NCI-H82 (cell line): ENCODE measurements around the gene TEPSIN.

ENCODE experiments used
- DNase-seq: peaks from one replicate; lab custom pipeline; 2025; lab: John Stamatoyannopoulos, UW

The TEPSIN gene

GRCh38 chr17:81238815-81239713 is at the start of gene TEPSIN, which contains the start of gene NDUFAF8:
Gene TEPSIN, minus strand, starts transcription at chr17:81239055. Its CDS starts 22 bp downstream, at chr17:81239033.
Gene NDUFAF8, plus strand, starts transcription at chr17:81239318. Its CDS starts 46 bp downstream, at chr17:81239364.
- peak; percentile 100 for DNase-seq

- DNase-seq, result no peak
These were observed 49.0 kb upstream of the TEPSIN start for GRCh38 chr17:81287741-81288430.

DNA sequence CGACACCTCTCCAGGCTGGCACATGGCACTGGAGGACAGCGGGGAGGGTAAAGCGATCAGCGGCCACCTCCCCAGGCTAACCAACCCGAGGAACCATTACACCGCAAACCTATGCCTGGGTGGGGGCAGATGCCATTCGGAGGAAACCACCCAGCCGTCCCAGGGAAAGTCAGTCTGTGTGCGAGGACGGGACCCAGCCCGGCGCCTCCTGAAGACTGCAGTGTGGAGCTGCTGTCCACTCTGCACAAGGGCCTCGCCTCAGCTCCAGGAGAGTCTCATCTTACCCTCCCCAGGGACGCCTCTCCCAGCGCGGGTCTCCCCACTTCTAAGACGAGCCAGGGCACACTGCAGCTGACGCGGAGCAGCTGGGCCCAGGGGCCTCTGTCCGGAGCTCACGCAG is 48.3 kb upstream of the TEPSIN start:
- no peak for DNase-seq

GRCh38 chr17:81286491-81287145 is 47.8 kb upstream of the TEPSIN start:
- no peak for DNase-seq

DNA sequence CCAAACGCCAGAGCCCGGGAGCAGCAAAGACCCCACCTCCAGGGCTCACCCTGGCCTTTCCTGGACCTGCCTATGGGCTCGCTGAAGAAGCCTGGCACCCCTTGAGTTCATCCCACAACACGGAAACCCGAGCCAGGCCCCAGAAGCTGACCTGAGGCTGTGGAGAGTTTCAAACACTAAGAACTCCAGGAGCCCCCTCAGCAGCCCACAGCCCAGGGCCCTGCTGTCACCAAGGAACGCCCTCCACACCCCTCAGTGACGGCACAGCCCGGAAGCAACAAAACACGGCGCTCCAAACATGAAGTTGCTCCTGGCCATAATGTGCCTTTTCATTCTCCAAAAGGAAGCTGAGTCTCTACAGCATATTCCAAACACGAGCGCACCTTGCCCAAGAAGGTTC is 47.0 kb upstream of the TEPSIN start:
- DNase-seq, result no peak

GRCh38 chr17:81285179-81285878 is 46.5 kb upstream of the TEPSIN start:
- no peak for DNase-seq

GRCh38 chr17:81282876-81283275 is 44.0 kb upstream of the TEPSIN start:
- no peak for DNase-seq

DNA sequence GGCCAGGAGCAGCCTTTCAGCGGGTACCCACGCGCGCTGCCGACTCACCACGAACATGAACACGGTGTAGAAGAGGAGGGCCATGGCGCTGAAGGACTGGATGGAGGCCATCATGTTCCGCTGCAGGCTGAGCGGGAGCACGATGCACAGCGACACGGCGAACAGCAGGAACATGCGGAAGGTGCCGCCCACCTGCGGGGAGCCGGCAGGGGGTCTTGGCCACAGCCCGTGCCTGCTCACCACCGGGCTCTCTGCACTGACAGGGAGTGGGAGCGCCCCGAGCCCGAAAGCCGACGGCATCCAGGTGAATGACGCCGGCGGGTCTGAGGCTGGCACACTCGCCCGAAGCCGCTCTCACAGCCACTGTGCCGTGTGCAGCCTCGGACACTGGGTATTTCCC is 43.3 kb upstream of the TEPSIN start:
- DNase-seq, result no peak

DNA sequence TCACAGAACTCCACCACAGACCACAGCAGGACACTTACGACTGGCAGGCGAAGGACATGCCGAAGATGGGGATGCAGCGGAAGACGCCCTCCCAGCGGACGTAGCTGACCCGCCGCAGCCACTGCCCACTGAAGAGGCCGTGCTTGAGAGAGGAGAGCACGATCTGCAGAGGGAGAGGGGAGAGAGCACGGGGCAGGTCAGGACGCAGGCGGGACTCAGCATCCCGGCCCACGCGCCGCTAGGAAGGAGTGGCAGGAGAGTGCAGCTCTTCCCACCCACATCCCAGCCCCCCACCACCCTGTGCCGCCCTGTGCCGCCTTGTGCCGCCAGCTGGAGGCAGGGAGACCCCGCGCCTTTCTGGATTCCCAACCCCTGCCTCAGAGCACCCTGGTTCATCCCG is 41.7 kb upstream of the TEPSIN start:
- DNase-seq, result no peak

DNA sequence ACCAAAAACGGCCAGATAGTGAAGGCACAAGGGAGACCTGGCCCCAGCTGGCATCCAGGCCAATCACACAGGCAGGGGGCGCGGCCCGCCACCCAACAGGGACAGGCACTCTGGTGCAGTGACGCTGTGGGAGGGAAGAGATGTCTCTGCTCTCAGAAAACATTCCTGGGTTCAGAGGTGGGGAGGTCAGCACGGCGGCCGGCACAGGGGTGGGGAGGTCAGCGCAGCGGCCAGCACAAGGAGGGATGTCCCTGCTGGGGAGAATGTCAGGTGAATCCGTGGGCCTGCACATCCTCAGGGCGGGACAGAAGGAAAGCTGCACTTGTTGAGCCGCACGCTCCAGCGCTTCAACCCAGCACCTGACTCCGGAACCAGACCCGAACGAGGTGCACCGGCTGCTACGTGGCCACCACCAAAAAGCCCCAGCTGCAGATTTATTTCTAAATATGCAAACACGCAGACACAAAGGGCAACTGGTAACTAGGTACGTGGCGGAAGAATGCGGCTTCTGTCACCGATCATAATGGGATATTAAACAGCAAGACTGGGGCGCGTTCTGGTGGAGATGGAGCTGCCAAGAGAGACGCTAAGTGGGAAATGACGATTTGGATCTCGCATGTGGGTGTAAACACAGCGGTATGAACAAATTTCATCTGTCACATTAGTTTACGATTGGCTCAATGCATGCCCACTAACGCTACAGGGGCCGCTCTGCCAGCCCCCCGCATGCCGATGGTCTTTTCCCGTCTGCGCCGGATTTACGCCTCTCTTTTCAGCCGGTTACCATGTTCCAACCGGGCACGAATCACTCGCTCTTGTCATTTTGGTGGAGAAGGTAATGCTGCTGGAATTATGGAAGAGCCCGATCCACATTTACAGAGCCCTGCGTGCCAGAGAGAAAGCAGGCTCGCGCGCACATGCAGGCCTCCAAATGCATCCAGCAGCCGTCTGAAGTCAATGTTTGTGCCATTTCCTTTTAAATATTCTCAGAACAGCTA is 40.7 kb upstream of the TEPSIN start:
- DNase-seq, result no peak

GRCh38 chr17:81278831-81279230 is 40.0 kb upstream of the TEPSIN start:
- DNase-seq, result no peak

DNA sequence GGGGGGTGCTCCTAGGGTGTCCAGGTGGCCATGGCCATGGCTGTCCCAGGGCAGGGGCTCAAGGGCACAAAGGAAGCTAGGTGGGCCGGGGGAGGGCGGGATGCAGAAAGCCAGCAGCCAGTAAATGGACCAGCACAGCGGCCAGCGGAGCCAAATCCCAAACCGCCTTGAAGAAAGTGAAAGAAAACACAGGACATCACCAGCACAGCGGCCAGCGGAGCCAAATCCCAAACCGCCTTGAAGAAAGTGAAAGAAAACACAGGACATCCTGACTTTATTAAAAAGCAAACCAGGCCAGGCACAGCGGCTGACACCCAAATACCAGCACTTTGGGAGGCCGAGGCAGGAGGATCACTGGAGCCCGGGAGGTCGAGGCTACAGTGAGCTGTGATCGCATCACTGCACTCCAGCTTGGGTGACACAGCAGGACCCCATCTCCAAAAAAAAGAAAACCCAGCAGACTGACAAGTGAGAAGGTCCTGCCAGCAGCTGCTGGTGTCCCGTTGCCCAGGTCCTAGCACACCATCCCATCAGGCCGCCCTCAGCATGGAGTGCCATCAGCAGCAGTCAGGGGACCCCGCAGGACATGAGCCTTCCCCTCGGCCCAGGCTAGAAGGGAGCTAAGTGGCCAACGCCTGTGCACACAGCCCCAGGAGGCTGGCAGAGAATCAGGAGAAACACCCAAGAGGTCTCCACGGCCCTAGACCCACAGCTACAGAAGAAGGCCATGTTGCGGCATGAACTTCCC is 39.3 kb upstream of the TEPSIN start:
- no peak for DNase-seq

DNA sequence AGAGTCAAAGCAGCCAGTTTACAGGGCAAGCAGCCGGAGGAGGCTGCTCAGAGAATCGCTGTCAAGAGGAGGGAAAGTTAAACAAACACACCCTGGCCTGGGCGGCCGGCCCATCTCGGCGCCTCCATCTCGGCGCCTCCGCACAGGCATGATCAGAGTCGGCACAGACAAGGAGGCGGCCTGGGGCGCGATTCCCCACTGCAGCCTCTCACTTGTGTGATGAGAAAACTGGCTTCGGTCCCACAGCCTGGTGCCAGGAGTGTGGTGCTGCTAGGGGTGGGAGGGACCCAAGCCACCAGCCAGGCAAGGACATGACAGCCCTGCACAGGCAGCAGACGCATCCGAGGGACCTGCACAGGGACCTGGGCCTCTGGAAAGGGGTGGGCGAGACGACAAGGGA is 38.6 kb upstream of the TEPSIN start:
- DNase-seq, result no peak

DNA sequence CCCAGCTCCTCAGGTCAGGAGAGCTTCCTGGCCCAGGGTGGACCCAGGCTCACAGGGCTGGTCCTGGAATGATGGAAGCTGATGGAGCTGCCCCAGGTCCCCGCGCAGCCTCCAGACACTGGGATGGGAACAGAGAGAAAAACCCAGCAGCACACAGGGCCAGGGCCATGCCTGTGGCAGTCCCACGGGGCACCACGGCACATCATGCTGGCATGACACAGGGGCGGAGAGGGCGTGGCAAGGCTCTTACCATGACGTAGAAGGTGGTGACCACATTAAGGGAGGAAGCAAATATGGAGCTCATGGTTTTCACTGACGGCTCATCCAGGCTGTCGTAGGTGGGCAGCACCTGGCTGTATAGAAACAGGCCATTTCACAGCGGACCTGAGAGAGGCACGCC is 37.9 kb upstream of the TEPSIN start:
- DNase-seq, result no peak

- no peak for DNase-seq
These were observed 35.6 kb upstream of the TEPSIN start for GRCh38 chr17:81274471-81274855.

DNA sequence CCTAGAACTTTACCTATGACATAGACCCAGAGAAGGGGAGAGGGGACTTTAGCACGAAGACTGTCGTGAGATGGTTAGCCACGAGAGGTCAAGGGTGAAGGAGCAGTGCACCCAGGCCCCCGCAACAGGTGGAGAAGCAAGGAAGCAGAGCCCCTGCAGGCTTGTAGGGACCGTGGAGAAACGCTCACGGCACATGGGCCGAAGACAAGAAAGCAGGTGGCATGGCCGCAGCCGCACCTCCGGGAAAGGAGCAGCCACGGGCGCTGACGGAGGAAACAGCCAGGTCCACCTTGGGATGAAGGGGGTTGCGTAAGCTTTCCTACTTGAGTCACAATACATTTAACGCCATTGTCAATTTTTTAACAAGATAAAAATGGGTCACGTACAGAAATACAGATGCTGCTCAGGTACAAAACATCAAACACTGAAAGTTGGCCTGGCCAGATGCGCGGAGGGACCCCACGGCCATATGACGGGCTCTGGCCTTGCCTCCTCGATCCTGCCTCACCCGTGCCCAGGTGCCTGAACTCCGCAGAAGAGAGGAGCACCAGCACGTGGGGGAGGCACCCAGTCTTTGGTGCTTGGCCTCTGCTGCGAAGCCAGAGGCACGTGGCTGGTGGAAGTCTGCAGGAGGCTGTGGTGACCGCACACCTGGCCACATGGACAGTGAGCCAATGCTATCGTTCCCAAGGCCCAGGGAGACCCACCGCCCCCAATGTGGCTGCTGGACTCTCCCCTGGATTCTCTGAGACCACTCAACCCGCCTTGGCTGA is 35.0 kb upstream of the TEPSIN start:
- DNase-seq, result no peak

DNA sequence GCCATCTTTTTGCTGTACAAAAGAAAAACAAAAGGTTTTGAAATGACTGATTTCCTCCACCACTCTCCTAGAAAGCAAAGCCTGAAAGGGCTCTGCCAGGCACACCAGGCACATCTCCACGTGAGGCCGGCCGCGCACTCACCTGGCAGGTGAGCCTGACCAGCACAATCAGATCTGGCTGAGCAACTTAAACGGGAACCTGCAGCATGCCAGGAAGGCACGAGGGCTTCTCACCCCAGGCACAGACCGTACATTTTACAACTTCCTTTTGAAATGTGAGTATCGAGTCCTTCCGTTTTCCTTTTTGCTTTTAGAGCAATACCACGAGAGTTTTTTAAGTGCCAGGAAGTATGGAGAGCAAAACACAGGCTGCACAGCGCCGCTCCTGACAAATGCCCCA is 33.8 kb upstream of the TEPSIN start:
- DNase-seq, result no peak

DNA sequence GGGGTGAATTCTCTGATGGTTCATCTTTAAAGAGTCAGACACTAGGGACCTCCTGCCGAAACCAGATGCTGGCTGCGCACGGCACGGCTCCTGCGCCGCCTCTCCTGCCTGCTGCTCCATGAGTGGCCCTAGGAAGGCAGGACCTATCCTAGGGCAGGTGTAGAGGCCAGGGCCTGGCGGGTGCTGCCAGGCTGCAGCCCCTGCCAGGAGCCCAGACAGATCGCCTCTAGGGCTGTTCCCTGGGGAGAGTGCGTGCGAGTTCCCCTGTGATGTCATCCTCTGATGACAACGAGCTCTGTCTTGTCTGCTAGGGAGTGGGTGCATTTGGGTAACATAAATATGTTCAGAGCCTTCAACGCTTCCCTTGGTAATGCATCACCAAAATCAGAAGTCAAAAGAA is 32.4 kb upstream of the TEPSIN start:
- DNase-seq, result no peak

- no peak for DNase-seq
These were observed 31.4 kb upstream of the TEPSIN start for GRCh38 chr17:81270279-81270678.
